HG03280 (cell line): ENCODE results near the gene XXYLT1.
"Not testable (repeated sequence)": the region's sequence is repeated elsewhere in the genome, so short reads cannot be mapped to it uniquely, and the experiment has no call there.

Source experiments
- ATAC-seq: cut with Tn5 transposase; IDR thresholded peaks from one replicate; pipeline ENCODE4 v1.9.1; 2021; ENCODE audit warnings: mild to moderate bottlenecking, moderate library complexity; ENCODE audit not compliant: unreplicated experiment

Gene XXYLT1

GRCh38 chr3:195228886-195229285 lies 42.1 kb downstream of the XXYLT1 start:
- ATAC-seq: not testable (repeated sequence)

GRCh38 chr3:195227871-195228270 lies 43.1 kb downstream of the XXYLT1 start:
- ATAC-seq: no peak

GRCh38 chr3:195226900-195227447 lies 44.0 kb downstream of the XXYLT1 start:
- no peak for ATAC-seq

GRCh38 chr3:195226445-195226844 lies 44.5 kb downstream of the XXYLT1 start:
- no peak for ATAC-seq

GRCh38 chr3:195224980-195225580 lies 45.9 kb downstream of the XXYLT1 start:
- no peak for ATAC-seq

- ATAC-seq: no peak
Observed at GRCh38 chr3:195224156-195224979, 46.6 kb downstream of the XXYLT1 start.

- no peak for ATAC-seq
Observed at GRCh38 chr3:195221876-195222617, 48.9 kb downstream of the XXYLT1 start.

GRCh38 chr3:195221015-195221853 lies 49.7 kb downstream of the XXYLT1 start:
- ATAC-seq: no peak

GRCh38 chr3:195219351-195220230 lies 51.4 kb downstream of the XXYLT1 start:
- ATAC-seq: no peak

GRCh38 chr3:195218331-195218730 lies 52.6 kb downstream of the XXYLT1 start:
- not testable (repeated sequence) for ATAC-seq

GRCh38 chr3:195215576-195215975 lies 55.4 kb downstream of the XXYLT1 start:
- not testable (repeated sequence) for ATAC-seq

GRCh38 chr3:195214381-195214780 lies 56.6 kb downstream of the XXYLT1 start:
- no peak for ATAC-seq

GRCh38 chr3:195213639-195214315 lies 57.2 kb downstream of the XXYLT1 start:
- no peak for ATAC-seq

- no peak for ATAC-seq
Observed at GRCh38 chr3:195212749-195213375, 58.1 kb downstream of the XXYLT1 start.

- no peak for ATAC-seq
Observed at GRCh38 chr3:195212033-195212748, 58.8 kb downstream of the XXYLT1 start.

- no peak for ATAC-seq
Observed at GRCh38 chr3:195210266-195210973, 60.5 kb downstream of the XXYLT1 start.

GRCh38 chr3:195209847-195210265 lies 61.1 kb downstream of the XXYLT1 start:
- no peak for ATAC-seq
